ENCODE results near the gene TTYH3.

DNA sequence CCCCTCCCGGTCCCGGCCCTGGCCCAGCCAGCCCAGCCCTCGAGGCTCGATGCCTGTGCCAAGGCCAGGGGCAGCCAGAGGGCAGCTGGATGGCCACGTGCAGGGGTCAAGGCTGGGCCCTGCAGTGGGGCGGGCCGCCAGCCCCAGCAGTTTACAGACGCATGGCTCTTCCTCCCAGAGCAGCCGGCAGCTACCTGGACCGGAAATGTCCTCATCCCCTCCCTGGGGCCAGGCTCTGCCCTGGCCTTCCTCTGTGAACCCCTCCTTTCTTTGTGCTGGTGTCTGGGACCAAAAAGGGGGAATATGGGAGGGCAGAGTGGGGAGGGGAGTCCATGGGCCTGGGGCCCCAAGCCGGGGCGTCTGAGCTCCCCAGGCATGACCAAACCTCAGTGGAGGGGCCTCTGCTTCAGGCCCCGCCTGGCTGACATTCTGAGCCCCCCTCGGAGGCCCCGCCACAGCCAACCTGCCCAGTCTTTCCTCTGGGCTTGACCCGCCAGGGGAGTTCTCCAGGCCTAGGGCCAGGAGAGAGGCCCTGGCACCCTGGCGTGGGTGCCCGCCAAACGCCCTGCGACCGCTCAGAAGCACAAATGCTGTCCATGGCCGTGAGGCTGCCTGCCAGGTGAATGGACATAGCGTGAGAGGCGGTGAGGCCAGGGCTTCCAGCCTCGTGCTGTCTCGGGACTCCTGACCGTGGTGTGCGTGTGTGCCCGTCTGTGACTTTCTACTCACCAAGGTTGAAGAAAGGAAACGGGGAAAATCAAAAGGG, 31.5 kb downstream of the TTYH3 start:
- TF ChIP-seq CHD2 (IDR thresholded peaks at IDR 0.05; ENCODE audit: low read depth, low read length), result no peak
- no peak for TF ChIP-seq KDM1A (IDR thresholded peaks at IDR 0.05)
